HCT116 (cell line): ENCODE results near the gene NTMT2. TPM values are rescaled to one million over a fixed set of nuclear protein-coding genes. Genes with fewer than 3 reads are reported as not detected.

Experiments
- ATAC-seq: fragments of 200-7000 bp; cut with Tn5 transposase; 2 replicates; pipeline ENCODE4 v1.9.1; 2020; ENCODE audit warnings: mild to moderate bottlenecking, moderate library complexity
- BruUV-seq: library from RNA; stranded (reverse); fragments of 400-500 nt; replicated peaks from 2 replicates; lab custom pipeline; 2021; lab: Mats Ljungman, UMichigan
- CTCF ChIA-PET: fragments of 300-600 bp; sonication (Branson Sonifier 250); formaldehyde crosslinking; loops from one replicate; lab custom pipeline; 2021; ENCODE audit warnings: antibody characterized with exemption; lab: Charles Lee
- POLR2A ChIA-PET: fragments of 300-600, 350-600 bp; sonication (Branson Sonifier 250); formaldehyde crosslinking; loops from one replicate; lab custom pipeline; 2021; ENCODE audit warnings: antibody characterized with exemption; lab: Charles Lee
- RAD21 ChIA-PET, 2 experiments: fragments of 300-600 bp; sonication (Branson Sonifier 250); formaldehyde crosslinking; loops; one replicate each; lab custom pipeline; 2023; ENCODE audit warnings: low total read pairs in 2 of 2; ENCODE audit not compliant: uncharacterized antibody in 2 of 2, unreplicated experiment in 2 of 2, low non-redundant PET in 1 of 2; lab: Charles Lee
- DNase-seq: peaks from one replicate; pipeline ENCODE4 v3.0.0-alpha.2; 2010; ENCODE audit warnings: low read depth, low spot score
- H2AFZ ChIP-seq: fragments of 200-600 bp; shearing (Covaris generic), sonication (generic); 2 replicates; pipeline ENCODE4 v1.6.1; 2017; ENCODE audit warnings: low read depth, mixed run types, mixed read lengths, antibody characterized with exemption, low read length; ENCODE audit not compliant: poor library complexity, severe bottlenecking
- H3K27ac ChIP-seq: 2 replicates; pipeline ENCODE4 v1.5.1; 2012; ENCODE audit warnings: low read depth, low read length
- H3K27me3 ChIP-seq: fragments of 200-600 bp; sonication (generic); 2 replicates; pipeline ENCODE4 v1.6.1; 2016; ENCODE audit warnings: mixed run types, low read length, mixed read lengths; ENCODE audit not compliant: insufficient read depth
- H3K36me3 ChIP-seq, 2 experiments: fragments of 200-500 bp in 1 of 2; fragments of 200-600 bp in 1 of 2; sonication (Bioruptor generic) in 1 of 2; sonication (generic) in 1 of 2; 2 replicates each; pipeline versions ENCODE4 v1.5.1 to v1.6.1; 2014 to 2016; ENCODE audit warnings: low read length in 2 of 2, inconsistent platforms in 1 of 2, mixed read lengths in 1 of 2, mixed run types in 1 of 2; ENCODE audit not compliant: insufficient read depth in 2 of 2, control insufficient read depth in 1 of 2
- H3K4me1 ChIP-seq, 2 experiments: fragments of 200-600 bp in 1 of 2; sonication (generic) in 1 of 2; 2 replicates each; pipeline versions ENCODE4 v1.5.1 to v1.6.1; 2012 to 2017; ENCODE audit warnings: low read length in 2 of 2, inconsistent platforms in 1 of 2, mild to moderate bottlenecking in 1 of 2, mixed read lengths in 1 of 2, mixed run types in 1 of 2, moderate library complexity in 1 of 2; ENCODE audit not compliant: insufficient read depth in 2 of 2, control insufficient read depth in 1 of 2
- H3K4me2 ChIP-seq: fragments of 200-600 bp; sonication (generic); 2 replicates; pipeline ENCODE4 v1.6.1; 2017; ENCODE audit warnings: mixed run types, low read length, mixed read lengths
- H3K4me3 ChIP-seq, 2 experiments: fragments of 200-600 bp in 1 of 2; sonication (generic) in 1 of 2; replicated peaks in 1 of 2; 2 replicates each; pipeline ENCODE4 v1.5.1; 2011 to 2016; ENCODE audit warnings: low read length in 2 of 2, control low read depth in 1 of 2, low read depth in 1 of 2, mild to moderate bottlenecking in 1 of 2, mixed read lengths in 1 of 2, mixed run types in 1 of 2
- H3K79me2 ChIP-seq: fragments of 200-600 bp; sonication (generic); 2 replicates; pipeline ENCODE4 v1.6.1; 2017; ENCODE audit warnings: mild to moderate bottlenecking, mixed run types, low read length, moderate library complexity, mixed read lengths; ENCODE audit not compliant: insufficient read depth
- H3K9ac ChIP-seq: fragments of 200-600 bp; sonication (generic); 2 replicates; pipeline ENCODE4 v1.6.1; 2016; ENCODE audit warnings: low read length, mixed read lengths
- H3K9me2 ChIP-seq: fragments of 200-600 bp; sonication (generic), shearing (Covaris generic); 2 replicates; pipeline ENCODE4 v1.6.1; 2017; ENCODE audit warnings: mixed run types, mild to moderate bottlenecking, moderate library complexity; ENCODE audit not compliant: insufficient read depth
- H3K9me3 ChIP-seq, 2 experiments: fragments of 200-500 bp in 1 of 2; fragments of 200-600 bp in 1 of 2; sonication (Bioruptor generic) in 1 of 2; sonication (generic) in 1 of 2; 2 replicates each; pipeline ENCODE4 v1.6.1; 2014 to 2017; ENCODE audit warnings: low read length in 2 of 2, mixed read lengths in 2 of 2, inconsistent platforms in 1 of 2, low read depth in 1 of 2, mild to moderate bottlenecking in 1 of 2, mixed run types in 1 of 2, moderate library complexity in 1 of 2; ENCODE audit not compliant: control insufficient read depth in 1 of 2, insufficient read depth in 1 of 2
- H4K20me1 ChIP-seq: fragments of 200-600 bp; sonication (generic), shearing (Covaris generic); 2 replicates; pipeline ENCODE4 v1.6.1; 2017; ENCODE audit warnings: mixed run types, mild to moderate bottlenecking, moderate library complexity; ENCODE audit not compliant: insufficient read depth
- EGR1 ChIP-seq: IDR thresholded peaks from 2 replicates; pipeline ENCODE4 v1.6.1; 2012; ENCODE audit warnings: low read depth
- FOSL1 ChIP-seq: IDR thresholded peaks from 2 replicates; pipeline ENCODE4 v1.6.1; 2012; ENCODE audit warnings: low read depth
- JUND ChIP-seq: IDR thresholded peaks from 2 replicates; pipeline ENCODE4 v1.6.1; 2012
- POLR2A ChIP-seq: IDR thresholded peaks from 2 replicates; pipeline ENCODE4 v1.7.0; 2011; ENCODE audit warnings: borderline replicate concordance; ENCODE audit not compliant: insufficient read depth, insufficient read length; ENCODE audit errors: extremely low read depth
- SIN3A ChIP-seq: IDR thresholded peaks from 2 replicates; pipeline ENCODE4 v1.6.1; 2012; ENCODE audit warnings: low read depth
- TCF7L2 ChIP-seq: IDR thresholded peaks from 2 replicates; pipeline ENCODE4 v1.7.0; 2011; ENCODE audit warnings: borderline replicate concordance, inconsistent platforms; ENCODE audit not compliant: insufficient read depth, insufficient read length; ENCODE audit errors: extremely low read depth
- ZNF274 ChIP-seq: fragments of 200-500 bp; sonication (Bioruptor generic); IDR thresholded peaks from 2 replicates; pipeline ENCODE4 v1.6.1; 2014; ENCODE audit warnings: mild to moderate bottlenecking, low read depth, low read length, inconsistent platforms
- intact Hi-C: fragments of 100-400 bp; cut with micrococcal nuclease; formaldehyde crosslinking; loops from 2 replicates; pipeline ENCODE4 v1.10.0; 2022
- total RNA-seq: library from RNA; stranded (reverse); gene quantifications from one replicate; pipeline ENCODE4 v1.2.1, GENCODE V29; 2021; ENCODE audit not compliant: unreplicated experiment
- TF ChIP-seq, protein P1 (sequence below): IDR thresholded peaks from 2 replicates; pipeline ENCODE4 v1.6.1; 2011; ENCODE audit warnings: mild to moderate bottlenecking, low read length, moderate library complexity; ENCODE audit not compliant: insufficient replicate concordance; ENCODE audit errors: extremely low read depth
- TF ChIP-seq, protein P2 (sequence below): IDR thresholded peaks from 2 replicates; pipeline ENCODE4 v1.6.1; 2012

NTMT2 gene
- total RNA-seq, 1 experiment from 2014 or later: not detected

DNA sequence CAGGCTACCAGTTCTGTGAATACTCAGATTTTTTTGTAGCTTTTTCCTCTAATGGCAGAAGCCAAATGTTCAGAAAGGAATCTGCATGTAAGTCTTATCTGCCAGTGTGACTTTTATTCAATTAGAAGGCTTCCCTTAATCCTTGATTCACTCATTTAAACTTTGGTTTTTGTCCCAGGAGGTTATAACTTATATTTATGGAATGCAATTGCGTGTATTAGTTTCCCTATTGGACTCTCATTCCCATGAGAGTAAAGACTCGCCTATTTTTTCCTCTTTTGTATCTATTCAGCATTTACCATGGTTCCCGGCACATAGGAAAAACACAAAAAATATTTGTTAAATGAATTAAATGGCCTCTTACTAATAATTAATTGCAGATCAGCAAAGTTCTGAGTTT is 3.5 kb downstream of the NTMT2 start (continued):
- no peak for TF ChIP-seq ZNF274
- TF ChIP-seq FOSL1: no peak
- TF ChIP-seq EGR1: no peak
- no peak for TF ChIP-seq SIN3A
- no peak for TF ChIP-seq JUND
- TF ChIP-seq POLR2A: no peak

DNA sequence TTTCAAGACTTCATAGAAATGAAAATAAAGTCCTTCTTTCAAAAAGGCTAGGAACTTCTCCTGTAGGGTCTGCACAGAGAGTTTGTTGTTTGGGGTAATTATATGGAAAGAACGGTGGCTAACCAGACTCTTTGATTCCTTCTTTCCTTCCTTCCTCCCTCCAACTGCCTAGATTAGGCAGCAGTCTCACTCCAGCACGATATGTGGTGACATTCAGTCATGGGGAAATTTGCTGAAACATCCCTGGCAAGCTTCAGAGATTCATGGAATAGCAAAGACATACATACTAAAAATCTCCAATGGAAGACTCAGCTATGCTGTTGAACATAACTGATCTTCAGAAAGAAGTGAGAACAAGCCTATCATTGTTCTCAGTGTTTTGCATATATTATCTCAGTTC is 4.3 kb downstream of the NTMT2 start:
- DNase-seq: no peak
- Histone ChIP-seq H3K36me3 (no peaks in the 10 kb centered on the region), H3K27me3 (no peaks in the 10 kb centered on the region), H2AFZ (no peak overlapping the region), H3K9me2 (no peaks in the 10 kb centered on the region), H3K4me2 (no peak overlapping the region), H3K27ac (no peak overlapping the region), H3K9ac (no peak overlapping the region), H3K4me1 (no peaks in the 10 kb centered on the region), H3K4me3 (no peak overlapping the region)
- ChIA-PET CTCF (no interaction called here), POLR2A (no interaction called here)
- BruUV-seq: no TSS peak
- TF ChIP-seq TCF7L2: no peak
- TF ChIP-seq, protein P1, sequence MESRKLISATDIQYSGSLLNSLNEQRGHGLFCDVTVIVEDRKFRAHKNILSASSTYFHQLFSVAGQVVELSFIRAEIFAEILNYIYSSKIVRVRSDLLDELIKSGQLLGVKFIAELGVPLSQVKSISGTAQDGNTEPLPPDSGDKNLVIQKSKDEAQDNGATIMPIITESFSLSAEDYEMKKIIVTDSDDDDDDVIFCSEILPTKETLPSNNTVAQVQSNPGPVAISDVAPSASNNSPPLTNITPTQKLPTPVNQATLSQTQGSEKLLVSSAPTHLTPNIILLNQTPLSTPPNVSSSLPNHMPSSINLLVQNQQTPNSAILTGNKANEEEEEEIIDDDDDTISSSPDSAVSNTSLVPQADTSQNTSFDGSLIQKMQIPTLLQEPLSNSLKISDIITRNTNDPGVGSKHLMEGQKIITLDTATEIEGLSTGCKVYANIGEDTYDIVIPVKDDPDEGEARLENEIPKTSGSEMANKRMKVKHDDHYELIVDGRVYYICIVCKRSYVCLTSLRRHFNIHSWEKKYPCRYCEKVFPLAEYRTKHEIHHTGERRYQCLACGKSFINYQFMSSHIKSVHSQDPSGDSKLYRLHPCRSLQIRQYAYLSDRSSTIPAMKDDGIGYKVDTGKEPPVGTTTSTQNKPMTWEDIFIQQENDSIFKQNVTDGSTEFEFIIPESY: no peak
- no peak for TF ChIP-seq ZNF274
- TF ChIP-seq POLR2A: no peak
- TF ChIP-seq, protein P2, sequence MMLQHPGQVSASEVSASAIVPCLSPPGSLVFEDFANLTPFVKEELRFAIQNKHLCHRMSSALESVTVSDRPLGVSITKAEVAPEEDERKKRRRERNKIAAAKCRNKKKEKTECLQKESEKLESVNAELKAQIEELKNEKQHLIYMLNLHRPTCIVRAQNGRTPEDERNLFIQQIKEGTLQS: no peak
- TF ChIP-seq, all 23 proteins: peak for 0
- RAD21 ChIA-PET: no interaction called here
- Histone ChIP-seq H3K79me2 (no peaks in the 10 kb centered on the region), H4K20me1 (no peaks in the 10 kb centered on the region), H3K9me3 (no peaks in the 10 kb centered on the region)
- no peak for ATAC-seq
- intact Hi-C loops: no loop called here
